ENCODE data around the gene CCDC7.
A peak's percentile ranks its signal among the peaks of the same experiment; 100 is the strongest.

Gene CCDC7

DNA sequence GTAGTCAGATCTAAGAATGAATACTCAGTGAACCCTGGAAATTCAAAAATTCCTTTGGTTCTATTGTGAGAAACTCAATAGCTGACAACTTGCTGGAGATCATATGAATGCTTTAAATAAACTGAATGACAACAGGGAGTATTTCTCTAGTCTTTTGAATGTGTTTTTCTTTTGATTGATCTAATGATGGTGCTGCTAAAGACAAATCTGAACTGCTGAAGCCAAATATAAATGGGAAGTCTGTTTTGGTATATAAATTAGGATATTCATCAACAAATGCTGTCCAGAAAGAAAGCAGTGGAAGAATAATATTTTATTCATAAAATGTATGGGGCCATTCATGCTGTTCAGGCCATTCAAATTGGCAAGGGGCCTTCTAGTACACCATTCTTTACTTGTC lies 432.7 kb downstream of the CCDC7 start:
- no peak overlapping the region for H3K27ac ChIP-seq
- TF ChIP-seq, protein P1, sequence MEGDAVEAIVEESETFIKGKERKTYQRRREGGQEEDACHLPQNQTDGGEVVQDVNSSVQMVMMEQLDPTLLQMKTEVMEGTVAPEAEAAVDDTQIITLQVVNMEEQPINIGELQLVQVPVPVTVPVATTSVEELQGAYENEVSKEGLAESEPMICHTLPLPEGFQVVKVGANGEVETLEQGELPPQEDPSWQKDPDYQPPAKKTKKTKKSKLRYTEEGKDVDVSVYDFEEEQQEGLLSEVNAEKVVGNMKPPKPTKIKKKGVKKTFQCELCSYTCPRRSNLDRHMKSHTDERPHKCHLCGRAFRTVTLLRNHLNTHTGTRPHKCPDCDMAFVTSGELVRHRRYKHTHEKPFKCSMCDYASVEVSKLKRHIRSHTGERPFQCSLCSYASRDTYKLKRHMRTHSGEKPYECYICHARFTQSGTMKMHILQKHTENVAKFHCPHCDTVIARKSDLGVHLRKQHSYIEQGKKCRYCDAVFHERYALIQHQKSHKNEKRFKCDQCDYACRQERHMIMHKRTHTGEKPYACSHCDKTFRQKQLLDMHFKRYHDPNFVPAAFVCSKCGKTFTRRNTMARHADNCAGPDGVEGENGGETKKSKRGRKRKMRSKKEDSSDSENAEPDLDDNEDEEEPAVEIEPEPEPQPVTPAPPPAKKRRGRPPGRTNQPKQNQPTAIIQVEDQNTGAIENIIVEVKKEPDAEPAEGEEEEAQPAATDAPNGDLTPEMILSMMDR (conservative IDR thresholded peaks at IDR 0.05): no peak

DNA sequence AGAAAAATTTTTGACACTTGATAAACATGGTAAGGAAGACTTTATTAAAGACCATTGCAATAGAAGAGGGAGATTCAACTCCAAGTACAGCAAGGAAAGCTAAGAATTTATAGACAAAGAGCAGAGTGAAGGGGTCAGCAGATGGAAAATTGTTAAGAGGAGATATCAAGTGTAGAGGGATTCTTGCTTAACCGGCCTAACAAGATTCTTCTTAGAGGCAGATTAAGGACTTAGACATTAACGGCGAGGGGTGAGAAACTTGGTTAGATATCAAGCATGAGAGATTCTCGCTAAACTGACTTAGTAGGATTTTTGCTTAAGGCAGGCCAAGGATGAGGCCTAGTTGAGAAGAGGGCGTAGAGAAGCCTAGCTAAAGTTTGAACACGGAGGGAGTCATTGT lies 436.1 kb downstream of the CCDC7 start:
- TF ChIP-seq, protein P1 (conservative IDR thresholded peaks at IDR 0.05): no peak
- H3K27ac ChIP-seq: no peak overlapping the region

DNA sequence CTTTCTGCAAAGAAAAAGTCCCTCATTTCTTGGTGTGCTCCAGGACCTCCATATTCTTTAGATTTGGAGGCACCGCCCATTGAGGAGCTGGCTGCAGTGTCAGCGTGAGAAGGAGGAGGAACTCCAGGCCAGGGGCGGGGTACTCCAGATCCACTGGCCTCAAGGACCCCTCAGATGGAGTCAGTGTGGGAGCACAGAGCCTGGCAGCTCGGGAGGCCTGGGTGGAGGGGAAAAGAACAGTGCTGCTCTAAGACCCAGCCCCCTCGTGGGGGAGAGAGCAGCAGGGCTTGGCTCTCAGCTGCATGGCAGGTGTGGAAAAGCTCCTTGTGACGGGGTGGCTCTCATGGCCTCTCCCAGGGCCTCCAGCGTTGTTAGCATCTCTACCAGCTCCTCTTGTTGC lies 441.5 kb downstream of the CCDC7 start:
- TF ChIP-seq, protein P1 (conservative IDR thresholded peaks at IDR 0.05): no peak
- no peak overlapping the region for H3K27ac ChIP-seq

DNA sequence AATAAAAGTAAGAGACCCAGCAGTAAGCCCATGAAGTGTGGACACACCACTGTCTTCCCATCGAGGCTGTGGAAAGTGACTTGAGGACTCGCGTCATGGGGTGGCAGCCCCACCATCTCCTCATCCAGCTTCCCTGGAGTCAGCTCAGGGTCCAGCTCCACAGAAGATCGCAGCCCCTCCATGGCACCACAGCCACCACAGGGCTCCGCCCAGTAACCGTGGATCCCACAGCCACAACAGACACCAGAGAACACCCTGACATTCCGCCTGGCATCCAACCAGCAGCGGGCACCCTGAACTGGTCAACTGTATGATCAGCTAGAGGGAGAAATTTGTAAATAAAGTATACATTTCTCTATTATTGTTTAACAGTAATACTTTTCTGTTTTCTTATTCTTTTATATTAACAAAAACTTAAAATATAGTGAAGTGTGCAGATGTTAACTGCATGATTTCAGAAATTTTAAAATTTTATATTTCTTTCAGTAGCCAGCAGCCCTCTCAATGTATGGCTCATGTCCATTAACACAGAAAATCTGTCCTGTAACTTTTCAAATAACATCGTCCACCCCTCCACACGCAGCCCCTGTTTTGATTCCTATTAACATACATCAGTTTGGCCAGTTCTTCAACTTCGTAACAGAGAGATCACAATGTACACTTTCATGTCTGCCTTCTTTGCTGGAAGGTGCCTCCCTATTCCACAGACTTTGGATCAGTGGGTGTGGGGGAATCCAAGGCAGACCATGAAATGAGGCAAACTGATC lies 442.4 kb downstream of the CCDC7 start:
- TF ChIP-seq, protein P1 (conservative IDR thresholded peaks at IDR 0.05): no peak

DNA sequence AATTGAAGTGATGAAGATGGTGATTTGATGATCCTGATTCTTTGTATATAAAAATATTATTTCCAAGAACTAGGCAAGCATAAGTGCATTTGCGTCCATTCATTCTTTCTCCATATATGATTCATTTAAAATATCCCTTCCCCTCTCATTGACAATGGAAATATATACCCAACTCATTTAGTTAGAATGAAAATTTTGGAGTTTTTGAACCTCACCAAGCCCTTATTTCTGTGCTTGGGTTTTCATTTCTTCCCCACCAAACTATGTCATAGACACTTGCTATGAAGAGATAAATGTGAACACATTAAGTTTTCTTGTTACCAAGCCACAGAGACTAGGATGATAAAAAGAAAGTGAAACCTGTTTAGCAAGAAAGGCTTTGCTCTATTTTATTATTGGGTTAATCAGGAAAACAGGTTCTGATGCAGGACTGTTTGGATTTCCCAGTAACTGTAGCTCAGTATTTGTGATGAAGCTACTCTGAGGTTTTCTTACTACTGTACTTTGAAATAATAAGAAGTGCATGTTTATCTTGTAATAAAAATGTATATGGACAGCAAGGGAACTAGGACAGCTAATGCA lies 443.8 kb downstream of the CCDC7 start:
- peak overlapping the region; percentile 73 for H3K27ac ChIP-seq
- TF ChIP-seq, protein P1 (conservative IDR thresholded peaks at IDR 0.05): no peak

More for the DNA sequence above, 442.4 kb downstream of the CCDC7 start:
- no peak overlapping the region for H3K27ac ChIP-seq

DNA sequence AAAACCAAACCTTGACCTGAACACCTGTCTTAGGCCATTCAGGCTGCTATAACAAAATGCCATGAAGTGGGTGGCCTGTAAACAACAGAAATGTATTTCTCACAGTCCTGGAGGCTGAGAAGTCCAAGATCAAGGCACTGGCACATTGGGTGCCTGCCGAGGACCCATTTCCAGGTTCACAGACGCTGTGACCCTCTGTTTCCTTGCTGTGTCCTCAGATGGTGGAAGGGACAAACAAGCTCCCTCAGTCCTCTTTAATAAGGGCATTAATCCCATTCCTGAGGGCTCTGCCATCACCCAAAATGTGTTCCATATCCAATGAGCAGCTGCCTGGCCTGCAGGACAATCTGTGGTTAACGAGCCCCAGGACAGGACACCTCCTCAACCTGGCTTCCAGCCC lies 444.5 kb downstream of the CCDC7 start:
- TF ChIP-seq, protein P1 (conservative IDR thresholded peaks at IDR 0.05): no peak

DNA sequence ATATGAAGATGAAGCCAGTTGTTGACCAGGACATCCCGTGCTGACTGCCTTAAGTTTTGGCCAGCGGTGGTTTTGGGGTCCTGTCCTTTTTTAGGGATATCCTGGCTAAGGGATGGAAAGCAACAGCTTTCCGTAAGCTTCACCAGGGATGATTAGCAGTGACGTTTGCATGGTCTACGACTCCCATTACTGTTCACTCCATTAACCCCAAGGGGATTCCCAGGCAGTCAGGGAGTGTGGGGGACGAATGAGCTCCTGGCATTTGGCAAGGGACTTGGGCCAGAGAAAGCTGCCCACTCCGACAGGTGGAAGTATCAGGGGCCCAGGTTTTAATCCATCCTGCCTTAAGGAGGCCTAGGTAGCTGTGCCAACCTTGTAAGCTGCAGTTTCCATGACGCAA lies 445.3 kb downstream of the CCDC7 start:
- H3K27ac ChIP-seq: peak overlapping the region; percentile 73; the same call in 1 of the 2 replicates
- TF ChIP-seq, protein P1 (conservative IDR thresholded peaks at IDR 0.05): no peak

More for the DNA sequence above, 444.5 kb downstream of the CCDC7 start:
- H3K27ac ChIP-seq: peak overlapping the region; percentile 73

Data from VCaP (cell line).